ENCODE measurements around the gene RAP1B. TPM values are rescaled to one million over a fixed set of nuclear protein-coding genes. Genes with fewer than 3 reads are reported as not detected.
A peak's percentile ranks its signal among the peaks of the same experiment; 100 is the strongest.

The RAP1B gene
- total RNA-seq, 1 donor from 2014 or later = 66.4 TPM

GRCh38 chr12:68611094-68611805 is 551 bp downstream of the RAP1B start:
- FAIRE-seq = no peak

GRCh38 chr12:68611806-68612160 is 1.1 kb downstream of the RAP1B start:
- no peak for DNase-seq (ENCODE audit: low spot score in 2 of 2)
- no peak for FAIRE-seq

More at GRCh38 chr12:68611094-68611805, 551 bp downstream of the RAP1B start:
- DNase-seq (ENCODE audit: low spot score in 2 of 2) = peak; percentile 34 to 36

DNA sequence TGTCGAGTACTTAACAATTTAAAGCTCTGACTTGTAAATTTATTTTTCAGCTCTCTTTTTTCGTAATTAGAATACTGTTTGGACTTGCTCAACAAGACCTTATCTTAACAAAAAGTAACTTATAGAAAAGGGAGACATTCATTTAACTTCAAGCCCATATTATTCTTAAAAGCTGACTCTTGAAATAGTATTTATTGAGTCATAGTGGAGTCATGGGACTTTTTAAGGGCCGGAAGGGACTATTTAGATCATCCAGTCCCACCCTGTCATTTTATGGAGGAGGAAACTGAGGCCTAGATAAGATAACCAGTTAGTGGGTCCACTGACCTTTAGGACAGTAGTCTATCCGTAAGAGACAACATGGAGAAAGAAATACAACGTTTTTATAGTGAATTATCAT is 1.5 kb downstream of the RAP1B start:
- no peak for DNase-seq (ENCODE audit: low spot score in 2 of 2)
- no peak for FAIRE-seq

DNA sequence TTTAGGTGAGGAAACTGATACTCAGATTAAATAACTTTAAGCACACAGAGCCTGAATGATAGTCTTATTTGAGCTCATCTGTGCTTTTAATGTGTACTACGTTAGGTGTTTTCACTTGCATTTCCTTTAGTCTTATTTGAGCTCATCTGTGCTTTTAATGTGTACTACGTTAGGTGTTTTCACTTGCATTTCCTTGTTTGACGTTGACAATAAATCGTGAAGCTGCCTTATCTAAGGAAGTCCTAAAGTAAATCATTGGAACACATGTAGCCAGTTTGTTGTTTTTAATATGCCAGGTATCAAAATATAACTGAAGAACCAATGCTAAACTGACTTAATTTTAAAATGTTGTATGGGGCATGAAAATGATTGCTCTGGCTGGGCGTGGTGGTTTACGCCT is 2.0 kb downstream of the RAP1B start:
- FAIRE-seq = no peak
- no peak for DNase-seq (ENCODE audit: low spot score in 2 of 2)

GRCh38 chr12:68613209-68613904 is 2.7 kb downstream of the RAP1B start:
- FAIRE-seq (no peak), DNase-seq (ENCODE audit: low spot score in 2 of 2) (no peak)

- FAIRE-seq = no peak
- no peak for DNase-seq (ENCODE audit: low spot score in 2 of 2)
These were observed 3.5 kb downstream of the RAP1B start for GRCh38 chr12:68614105-68614679.

DNA sequence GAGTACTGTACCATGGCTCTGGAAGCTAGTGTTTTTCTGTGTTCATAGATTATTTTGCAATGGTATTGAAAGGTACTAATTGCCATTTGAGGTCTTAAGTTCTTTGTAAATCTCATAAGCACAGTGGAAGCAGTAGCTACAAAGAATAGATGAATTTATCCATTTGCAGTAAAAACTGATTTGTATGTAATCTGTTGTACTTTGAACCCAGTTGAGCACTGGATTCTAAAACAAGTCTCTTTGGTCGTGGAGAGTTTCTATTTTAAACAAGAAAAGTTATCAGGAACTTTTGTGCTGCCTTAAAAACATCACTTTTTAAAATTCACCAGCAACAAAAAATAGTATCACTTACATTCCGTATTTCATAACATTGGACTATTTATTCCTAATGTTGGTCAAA is 4.1 kb downstream of the RAP1B start:
- DNase-seq (ENCODE audit: low spot score in 2 of 2) (no peak), FAIRE-seq (no peak)

DNA sequence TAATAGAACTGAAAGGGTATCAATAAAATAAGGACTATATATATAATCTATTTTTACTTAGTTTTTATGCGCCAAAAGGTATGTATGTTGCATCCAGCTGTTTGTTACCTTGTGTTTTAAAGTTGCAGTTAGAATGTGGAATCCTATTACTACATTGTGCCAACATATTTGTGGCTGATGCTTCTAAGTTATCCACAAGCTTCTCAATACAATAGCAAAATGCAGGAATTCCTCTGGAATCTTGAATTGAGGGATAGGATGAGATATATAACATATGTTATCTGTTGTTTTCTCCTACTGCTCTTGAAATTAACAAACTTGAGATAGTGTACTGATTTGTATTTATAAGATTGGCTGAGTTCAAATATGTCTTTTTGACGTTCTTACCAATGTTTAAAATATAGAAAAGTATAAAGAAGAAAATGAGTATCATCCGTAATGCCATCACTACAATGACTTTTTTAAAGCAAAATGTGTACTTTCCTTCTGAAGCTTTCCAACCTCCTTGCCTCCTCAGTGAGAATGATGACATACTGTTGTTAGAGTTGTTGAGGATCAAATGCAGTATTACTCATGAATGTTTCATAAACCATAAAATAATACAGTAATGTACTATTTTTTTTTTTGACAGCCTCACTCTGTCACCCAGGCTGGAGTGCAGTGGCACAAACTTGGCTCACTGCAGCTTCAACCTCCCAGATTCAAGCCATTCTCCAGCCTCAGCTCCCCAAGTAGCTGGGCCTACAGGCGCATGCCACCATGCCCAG is 6.6 kb downstream of the RAP1B start:
- DNase-seq (ENCODE audit: low spot score in 2 of 2) = no peak
- no peak for FAIRE-seq

- no peak for DNase-seq (ENCODE audit: low spot score in 2 of 2)
- FAIRE-seq = no peak
These were observed 8.8 kb downstream of the RAP1B start for GRCh38 chr12:68619541-68619940.

DNA sequence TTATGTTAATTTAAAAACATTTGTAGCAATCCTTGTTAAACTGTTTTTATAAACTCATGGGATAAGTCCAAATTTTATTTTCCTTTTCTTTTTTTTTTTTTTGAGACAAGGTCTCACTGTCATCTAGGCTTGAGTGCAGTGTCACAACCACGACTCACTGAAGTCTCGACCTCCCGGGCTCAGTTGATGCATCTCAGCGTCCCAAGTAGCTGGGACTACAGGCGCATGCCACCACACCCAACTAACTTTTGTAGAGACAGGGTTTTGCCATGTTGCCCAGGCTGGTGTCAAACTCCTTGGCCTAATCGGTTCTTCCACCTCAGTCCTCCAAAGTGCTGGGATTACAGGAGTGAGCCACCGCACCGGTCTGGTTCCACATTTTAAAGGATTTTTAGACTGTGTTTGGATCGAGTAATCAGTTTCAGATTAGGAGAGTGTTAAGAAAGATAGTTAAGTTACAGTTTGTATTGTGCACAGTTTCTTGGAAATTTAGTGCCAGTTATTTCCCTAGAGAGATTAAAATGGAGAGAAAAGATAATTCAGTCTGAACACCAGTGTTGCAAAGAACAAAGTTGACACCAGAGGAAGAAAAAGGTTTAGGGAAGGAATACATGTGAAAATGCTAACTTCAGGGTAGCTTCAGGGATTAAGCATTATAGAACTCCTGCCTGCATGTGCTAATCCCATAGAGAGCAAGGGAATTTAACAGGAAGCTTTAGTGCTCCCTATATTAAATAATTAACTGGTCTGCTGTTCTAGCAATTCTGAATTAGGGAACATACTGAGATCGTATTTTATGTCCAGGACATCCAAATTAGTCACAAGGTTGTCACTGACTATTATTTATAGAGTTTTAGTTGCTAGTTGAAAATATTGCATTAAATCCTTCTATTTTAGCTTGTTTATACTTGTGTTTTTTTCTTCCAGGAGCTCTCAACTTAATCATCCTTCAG is 10.1 kb downstream of the RAP1B start:
- DNase-seq (ENCODE audit: low spot score in 2 of 2) = no peak
- no peak for FAIRE-seq

DNA sequence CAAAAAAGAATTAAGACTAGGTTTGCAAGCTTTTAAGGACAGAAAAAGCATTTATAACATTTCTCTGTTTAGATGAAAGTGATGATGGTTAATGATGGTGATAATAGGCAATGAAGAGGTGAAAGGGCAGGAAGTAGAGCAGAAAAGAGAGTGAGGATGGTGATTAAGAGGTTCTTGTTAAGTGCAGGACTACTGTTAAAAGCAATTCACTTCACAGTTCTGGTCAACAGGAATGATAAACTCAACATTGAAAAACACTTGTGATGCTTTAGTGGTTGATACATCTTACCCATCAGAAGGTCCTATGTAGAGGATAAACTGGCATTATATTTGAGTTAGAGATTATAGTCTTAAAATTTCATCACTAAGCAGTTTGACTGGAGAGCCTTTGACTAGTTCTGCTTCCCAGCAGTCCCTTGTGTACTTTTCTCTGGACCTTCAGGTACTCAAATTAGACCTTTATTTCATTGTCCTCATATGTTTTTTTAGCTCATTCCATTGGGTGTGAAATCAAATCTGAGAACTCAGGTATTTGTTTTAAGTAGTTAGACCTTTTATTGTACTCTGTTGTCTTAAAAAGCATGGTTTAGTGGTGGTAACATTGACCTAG is 10.9 kb downstream of the RAP1B start:
- no peak for DNase-seq (ENCODE audit: low spot score in 2 of 2)
- FAIRE-seq = no peak

DNA sequence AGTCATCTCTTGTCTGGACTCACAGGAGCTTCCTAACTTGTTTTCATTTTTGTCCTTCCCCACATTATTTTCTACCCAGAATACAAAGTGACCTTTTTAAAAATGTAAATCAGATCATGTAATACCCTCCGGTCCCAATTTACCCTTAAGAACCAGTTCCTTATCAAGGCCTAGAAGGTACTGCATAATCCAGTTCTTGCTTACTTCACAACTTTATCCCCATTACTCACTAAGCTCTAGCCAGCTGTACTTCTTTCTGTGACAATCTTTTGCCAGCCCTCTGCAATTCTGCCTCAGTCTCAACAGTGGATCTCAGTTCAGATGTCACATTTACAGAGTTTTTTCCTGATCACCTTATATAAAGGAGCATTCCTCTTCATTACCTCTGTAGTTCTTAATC is 11.6 kb downstream of the RAP1B start:
- FAIRE-seq = no peak

DNA sequence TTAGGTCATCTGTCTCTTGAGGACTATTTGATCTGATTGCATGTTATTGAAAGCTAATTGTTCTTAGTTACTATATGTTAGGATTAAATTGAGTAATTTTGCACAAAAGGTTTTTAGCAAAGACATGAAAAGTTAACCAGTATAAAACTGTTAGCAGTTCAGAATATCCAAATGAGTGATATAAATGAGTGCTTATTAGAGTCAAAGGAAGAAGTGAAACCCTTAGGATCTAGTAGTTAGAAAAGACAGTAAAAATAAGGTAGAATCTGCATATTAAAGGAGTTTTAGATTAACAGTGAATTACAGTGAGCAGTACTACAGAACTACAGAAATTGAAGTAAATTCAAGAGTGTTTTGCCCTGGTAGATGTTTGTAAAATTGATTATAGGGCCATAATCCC is 12.4 kb downstream of the RAP1B start:
- DNase-seq (ENCODE audit: low spot score in 2 of 2) (no peak), FAIRE-seq (no peak)

More for the DNA sequence above, 11.6 kb downstream of the RAP1B start:
- no peak for DNase-seq (ENCODE audit: low spot score in 2 of 2)

GRCh38 chr12:68623984-68624383 is 13.3 kb downstream of the RAP1B start:
- FAIRE-seq = no peak
- DNase-seq (ENCODE audit: low spot score in 2 of 2) = no peak

DNA sequence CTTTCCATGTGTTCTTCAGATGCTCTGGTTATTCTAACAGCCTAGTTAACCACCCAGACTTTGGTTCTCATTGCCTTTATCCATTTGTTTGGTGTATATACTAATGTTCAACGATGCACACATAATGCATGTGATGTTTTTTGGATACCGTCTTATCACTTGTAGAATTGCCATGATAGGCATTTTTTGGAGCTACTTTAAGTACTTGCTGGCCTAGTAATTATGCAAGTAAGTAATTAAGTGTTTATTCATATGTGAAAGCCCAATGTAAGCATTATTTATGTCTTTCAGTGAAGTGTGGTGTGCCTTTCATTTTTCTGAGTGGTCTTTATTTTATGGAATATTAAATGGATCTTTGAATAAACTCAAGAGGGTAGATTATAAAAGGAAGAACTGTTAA is 14.2 kb downstream of the RAP1B start:
- no peak for DNase-seq (ENCODE audit: low spot score in 2 of 2)

DNA sequence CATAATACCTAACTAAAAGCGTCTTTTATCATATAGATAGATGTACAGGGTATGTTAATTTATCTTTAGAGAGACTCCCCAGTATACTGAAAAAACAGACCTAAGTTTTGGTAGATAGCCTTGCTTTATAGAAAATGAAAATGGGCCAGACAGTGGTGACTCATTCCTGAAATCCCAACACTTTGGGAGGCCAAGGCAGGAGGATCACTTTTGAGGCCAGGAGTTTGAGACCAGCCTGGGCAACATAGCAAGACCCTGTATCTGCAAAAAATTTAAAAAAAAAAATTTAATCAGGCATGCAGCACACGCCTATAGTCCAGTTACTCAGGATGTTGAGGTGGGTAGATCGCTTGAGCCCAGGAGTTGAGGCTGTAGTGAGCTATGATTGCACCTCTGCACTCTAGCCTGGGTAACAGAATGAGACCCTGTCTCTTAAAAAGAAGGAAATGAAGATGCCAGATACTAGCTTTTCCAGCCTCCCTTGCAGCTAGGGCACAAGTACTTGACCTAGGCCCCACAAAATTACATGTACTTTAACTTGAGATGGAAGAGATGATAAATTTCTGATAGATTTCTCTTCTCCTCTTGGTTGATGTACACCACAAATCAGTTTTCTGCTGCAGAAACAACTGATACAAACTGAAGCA is 17.1 kb downstream of the RAP1B start:
- no peak for DNase-seq (ENCODE audit: low spot score in 2 of 2)

More for the DNA sequence above, 14.2 kb downstream of the RAP1B start:
- FAIRE-seq = no peak

DNA sequence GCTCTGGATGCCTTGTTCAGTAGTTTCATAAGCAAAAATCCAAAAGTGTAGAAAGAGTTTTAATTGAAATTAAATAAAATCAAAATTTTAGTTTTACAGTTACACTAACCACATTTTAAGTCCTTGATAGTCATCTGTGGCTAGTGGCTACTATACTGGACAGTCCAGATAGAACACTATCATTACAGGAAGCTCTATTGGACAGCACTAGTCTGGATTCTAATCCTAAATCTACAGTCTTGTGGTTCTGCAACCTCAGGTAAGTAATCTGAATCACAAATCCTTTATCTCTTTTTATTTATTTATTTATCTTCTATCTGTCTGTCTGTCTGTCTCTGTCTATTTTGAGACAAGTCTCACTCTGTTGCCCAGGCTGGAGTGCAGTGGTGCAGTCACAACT is 18.0 kb downstream of the RAP1B start:
- FAIRE-seq (no peak), DNase-seq (ENCODE audit: low spot score in 2 of 2) (no peak)

More for the DNA sequence above, 17.1 kb downstream of the RAP1B start:
- FAIRE-seq = no peak

DNA sequence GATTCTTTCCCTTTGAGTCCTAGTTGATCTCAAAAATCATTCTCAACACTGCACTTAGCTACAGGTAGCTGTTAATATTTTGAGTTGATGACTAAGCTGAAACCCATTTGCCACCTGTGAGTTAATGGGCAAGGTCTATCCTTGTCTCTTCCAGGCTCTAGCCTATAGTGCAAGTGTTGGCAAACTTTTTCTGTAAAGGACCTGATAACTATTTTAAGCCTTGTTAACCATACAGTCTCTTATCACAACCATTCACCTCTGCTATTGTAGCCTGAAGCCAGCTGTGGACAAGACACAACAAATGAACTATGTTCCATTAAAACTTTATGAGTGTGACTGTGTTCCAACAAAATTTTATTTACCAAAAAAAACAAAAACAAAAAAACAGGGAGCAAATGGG is 19.4 kb downstream of the RAP1B start:
- DNase-seq (ENCODE audit: low spot score in 2 of 2) (no peak), FAIRE-seq (no peak)

DNA sequence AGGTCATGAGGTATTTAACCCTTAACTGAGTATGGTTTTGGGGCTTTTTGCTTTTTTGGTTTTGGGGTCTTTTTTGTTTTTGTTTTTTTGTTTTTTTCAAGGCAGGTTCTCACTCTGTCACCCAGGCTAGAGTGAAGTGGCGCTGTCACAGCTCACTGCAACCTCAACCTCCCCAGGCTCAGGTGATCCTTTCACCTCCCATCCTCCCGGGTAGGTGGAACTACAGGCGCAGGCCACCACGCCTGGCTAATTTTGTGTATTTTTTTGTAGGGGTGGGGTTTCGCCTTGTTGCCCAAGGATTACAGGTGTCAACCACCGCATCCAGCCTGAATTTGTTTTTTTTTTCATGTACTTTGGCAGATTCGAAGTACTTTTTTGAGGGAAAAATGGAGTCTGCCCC is 19.9 kb downstream of the RAP1B start:
- DNase-seq (ENCODE audit: low spot score in 2 of 2) (no peak), FAIRE-seq (no peak)

Data from frontal cortex (tissue), 4 donors.